ENCODE measurements around the gene CHST12.
"Not testable (repeated sequence)": the region's sequence is repeated elsewhere in the genome, so short reads cannot be mapped to it uniquely, and the experiment has no call there.

Gene CHST12

GRCh38 chr7:2465928-2466327 is 62.5 kb downstream of the CHST12 start:
- DNase-seq: no peak

DNA sequence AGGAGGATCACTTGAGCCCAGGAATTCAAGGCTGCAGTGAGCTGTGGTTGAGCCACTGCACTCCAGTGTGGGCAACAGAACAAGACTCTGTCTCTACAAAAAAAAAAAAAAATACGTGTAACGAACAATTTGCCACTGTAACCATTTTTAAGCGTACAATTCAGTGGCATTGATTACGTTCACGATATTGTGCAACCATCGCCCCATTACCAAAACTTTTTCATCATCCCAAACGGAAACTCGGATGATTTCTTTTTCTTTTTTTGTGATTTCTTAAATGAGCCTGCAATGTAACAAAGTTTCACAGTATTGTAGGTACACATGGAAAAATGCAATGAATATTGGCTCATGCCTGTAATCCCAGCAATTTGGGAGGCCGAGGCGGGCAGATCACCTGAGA is 63.3 kb downstream of the CHST12 start:
- DNase-seq: no peak

GRCh38 chr7:2468227-2468626 is 64.8 kb downstream of the CHST12 start:
- no peak for DNase-seq

GRCh38 chr7:2469460-2470203 is 66.2 kb downstream of the CHST12 start:
- not testable (repeated sequence) for DNase-seq

DNA sequence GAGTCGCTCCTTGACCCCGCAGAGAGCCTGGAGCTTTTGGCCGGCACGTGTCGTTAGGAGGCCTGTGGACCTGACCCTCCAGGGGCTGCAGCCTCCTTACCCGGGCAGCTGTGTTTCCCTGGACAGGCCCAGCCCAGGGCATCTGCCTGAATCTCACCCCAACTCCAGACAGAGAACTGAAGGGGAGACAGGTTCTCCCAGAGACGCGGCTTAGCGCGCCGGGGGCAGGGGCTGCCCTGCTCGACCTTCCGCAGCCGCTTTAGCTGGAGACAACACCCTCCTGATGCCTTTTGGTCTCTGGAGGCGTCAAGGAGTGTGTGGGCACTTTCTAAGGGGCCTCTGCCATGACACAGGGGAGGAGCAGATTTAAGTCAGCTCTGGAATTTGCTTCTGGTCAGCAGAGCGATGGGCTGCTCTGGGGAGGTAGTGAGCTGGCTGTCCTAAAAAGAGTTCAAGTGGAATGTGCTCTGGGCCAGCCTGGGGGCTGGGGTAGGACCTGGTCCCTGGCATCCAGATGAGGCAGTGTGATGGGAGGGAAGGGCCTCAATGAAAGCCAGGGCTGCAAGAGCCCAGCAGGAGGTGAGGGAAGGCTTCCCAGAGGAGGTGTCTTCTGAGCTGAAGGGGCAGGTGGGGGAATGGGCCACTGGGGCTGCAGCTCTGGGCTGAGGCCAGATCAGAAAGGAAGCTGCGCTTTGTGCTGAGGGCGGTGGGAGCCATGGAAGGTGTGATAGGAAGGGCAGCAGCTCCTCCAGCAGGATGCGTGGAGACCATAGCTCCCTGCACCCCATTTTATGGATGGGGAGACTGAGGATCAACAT is 67.0 kb downstream of the CHST12 start:
- no peak for DNase-seq

DNA sequence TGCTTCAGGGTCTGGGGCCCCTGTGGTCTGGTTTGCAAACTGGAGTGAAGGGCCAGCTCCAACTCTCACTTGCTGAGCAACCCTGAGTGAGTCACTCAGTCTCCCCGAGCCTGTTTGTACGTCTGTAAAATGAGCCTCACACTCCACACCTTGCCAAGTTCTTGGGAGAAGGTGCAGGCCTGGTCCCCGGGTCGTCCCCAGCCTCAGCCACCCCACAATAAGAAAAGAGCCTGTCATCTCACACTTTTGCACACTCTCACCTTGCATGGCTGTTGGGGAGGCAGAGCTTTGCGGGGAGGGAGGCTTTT is 67.6 kb downstream of the CHST12 start:
- DNase-seq: no peak

- DNase-seq: peak; percentile 94
Observed at GRCh38 chr7:2471396-2471795, 68.0 kb downstream of the CHST12 start.

DNA sequence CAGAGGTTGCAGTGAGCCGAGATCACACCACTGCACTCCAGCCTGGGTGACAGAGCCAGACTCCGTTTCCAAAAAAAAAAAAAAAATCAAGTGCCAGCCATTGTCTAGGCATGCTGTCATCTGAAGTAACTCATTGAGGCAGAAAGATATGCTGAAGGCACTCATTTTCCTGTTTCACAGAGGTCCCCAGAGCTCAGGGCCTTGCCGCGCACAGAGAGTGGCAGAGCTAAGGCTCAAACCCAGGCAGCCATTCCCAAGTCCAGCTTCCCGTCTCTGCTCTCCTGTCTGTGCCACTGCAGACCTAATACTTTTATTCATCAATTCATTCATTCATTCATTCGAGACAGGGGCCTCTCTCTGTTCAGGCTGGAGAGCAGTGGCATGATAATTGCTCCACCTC is 69.3 kb downstream of the CHST12 start:
- DNase-seq: no peak

- DNase-seq: no peak
Observed at GRCh38 chr7:2473496-2474180, 70.2 kb downstream of the CHST12 start.

- no peak for DNase-seq
Observed at GRCh38 chr7:2474224-2474623, 70.8 kb downstream of the CHST12 start.

DNA sequence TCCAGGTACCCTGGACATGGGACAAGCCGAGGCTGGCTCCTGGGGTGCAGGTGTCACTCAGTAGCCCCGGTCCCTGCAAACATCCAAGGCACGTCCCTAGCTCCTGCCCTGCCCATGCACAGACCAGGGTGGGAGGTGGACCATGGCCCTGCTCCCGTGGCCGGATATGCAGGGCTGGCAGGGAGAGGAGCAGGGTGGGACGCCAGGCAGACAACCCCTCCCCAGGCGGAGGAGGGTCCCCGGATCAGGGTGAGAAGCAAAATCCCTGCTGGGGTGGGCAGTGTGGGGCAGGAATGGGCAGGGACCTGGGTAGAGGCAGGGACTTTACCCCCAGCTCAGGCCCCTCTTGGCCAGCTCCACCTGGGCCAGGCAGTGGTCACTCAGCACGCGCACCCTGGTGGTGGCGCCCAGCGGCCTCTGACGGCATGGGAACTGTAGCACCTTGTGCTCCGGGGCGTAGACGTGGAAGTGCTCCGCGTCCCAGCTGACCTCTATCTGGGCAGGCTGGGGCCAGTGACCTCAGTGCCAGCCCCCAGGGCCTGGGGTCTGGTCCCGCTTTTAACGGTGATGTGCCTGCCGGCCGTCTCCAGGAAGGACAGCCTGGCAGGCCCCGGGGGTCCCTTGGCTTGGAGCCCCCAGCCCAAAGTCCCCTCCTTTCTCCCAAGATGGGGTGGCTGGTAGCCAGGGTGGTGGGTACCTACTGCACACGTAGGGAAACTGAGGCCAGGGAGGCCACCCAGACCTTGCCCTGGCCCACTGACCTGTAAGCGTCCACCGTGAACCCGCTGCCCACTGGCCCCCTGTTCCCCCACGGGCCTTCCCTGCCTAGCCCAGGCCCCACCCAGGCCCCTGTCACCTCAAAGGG is 71.6 kb downstream of the CHST12 start:
- no peak for DNase-seq

DNA sequence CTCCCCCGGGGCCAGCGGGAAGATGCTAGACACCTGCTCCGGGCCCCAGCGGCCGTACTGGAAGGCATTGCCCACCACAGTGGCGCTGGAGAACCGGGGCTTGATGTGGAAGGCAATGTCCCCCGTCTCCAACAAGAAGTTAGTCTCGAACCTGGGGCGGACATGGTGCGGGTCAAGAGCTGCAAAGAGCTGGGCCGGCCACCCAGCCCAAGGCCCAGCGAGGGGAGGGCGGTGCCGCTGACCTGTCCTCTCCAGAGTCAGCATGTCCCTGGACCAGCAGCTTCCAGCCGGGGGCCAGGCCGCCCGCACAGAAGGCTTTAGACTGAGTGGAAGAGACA is 72.2 kb downstream of the CHST12 start:
- no peak for DNase-seq

DNA sequence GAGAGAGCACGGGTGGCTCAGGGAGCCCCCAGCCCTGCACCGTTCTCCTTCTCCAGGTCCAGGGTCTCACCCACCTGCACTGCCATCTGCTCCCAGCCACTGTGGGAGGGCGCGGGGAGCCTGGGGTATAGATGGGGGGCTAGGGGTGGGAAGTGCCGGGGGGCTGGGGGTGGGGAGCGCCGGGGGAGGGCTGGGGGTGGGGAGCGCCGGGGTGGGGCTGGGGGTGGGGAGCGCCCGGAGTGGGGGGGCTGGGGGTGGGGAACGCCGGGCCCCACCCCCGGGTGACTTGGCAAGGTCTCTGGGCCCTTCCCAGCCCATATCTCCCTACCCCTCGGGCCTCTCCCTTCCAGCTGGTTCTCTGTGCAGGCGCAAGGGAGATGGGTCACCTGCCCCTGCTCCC is 72.9 kb downstream of the CHST12 start, which contains the start of gene GRIFIN:
GRIFIN (minus strand) TSS at position 101 of the 400 bp plus-strand sequence; CDS start at position 86, 15 bp downstream.
- DNase-seq: no peak

GRCh38 chr7:2476776-2477446 is 73.5 kb downstream of the CHST12 start:
- DNase-seq: no peak

DNA sequence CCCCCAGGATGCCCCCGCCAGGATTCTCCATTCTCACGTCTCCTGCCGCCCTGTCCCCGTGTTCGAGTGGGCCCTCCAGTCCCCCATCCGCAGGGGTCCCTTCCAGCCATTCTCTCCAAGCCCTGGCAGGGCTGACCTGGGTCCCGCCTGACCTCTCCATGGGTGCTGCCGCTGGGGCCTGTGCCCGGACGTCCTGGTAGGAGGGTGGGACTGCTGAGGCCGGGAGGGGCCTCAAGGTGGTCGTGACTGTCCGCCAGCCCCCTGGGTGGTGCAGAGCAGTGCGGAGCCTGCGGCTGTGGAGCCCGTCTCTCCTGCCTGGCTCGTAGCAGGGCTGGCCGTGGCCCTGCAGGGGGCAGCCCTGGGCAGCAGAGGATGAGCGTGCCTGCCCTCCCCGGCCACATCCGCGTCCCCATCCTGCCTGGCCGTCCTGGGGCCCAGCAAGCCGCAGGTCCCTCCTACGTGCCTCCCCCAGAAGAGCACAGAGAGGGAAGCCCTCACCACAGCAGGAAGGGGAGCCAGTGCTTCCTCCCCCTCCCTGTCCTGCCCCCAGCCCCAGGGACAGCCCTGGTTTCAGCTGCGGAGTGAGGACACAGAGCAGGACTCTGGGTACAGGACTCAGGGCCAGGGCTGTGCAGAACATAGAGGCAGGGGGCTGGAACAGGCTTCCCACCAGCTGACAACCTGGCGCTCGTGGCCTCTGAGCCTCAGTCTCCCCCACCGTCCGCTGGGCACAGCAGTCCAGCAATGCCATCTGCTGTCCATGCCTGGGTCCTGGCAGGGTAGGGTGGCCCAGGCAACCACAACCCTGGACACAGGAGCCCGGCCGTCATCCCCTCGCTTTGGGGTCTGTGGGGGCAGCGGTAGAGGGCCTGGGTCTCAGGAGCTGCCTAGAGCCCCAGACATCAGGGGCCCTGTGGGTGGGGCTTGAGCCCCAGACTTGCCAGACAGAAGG is 74.3 kb downstream of the CHST12 start:
- peak; percentile 63 for DNase-seq

DNA sequence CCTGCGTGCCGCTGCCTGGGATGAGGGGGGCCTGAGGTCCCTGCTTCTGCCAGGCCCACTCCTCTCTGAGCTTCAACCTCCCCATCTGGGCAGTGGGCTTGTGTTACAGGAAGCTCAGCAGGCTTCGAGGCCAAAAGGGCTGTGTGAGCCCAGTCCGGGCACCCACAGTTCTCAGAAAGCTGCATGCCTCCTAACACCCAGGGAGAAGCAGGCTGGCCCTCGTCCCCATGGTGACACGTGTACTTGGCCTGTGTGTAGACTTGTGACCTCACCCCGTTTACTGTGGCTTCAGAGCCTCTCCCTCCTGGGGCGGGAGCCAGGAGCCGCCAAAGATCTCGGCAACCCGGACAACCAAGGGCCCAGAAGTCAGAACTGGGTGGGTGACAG is 75.0 kb downstream of the CHST12 start:
- no peak for DNase-seq

DNA sequence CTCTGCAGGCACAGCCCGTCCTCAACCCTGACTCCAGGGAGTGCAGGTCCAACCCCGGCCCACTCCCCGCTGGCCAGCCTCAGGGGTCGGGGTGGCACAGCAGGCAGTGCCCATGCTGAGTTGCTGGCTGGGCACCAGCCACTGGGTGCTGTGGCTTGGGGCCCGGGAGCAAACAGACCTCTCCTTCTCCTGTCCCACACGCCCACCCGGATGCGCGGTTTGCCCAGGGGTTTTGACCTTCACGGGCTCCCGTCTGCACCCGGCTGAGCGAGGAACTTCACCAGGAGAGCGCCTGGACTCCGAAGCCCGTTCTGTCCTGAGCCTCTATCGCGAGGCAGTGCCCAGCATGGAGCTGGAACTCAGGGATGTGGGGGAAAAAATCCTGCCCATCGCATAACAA is 75.4 kb downstream of the CHST12 start:
- DNase-seq: no peak

GRCh38 chr7:2479276-2480069 is 76.1 kb downstream of the CHST12 start:
- DNase-seq: no peak

- no peak for DNase-seq
Observed at GRCh38 chr7:2480070-2480408, 76.6 kb downstream of the CHST12 start.

DNA sequence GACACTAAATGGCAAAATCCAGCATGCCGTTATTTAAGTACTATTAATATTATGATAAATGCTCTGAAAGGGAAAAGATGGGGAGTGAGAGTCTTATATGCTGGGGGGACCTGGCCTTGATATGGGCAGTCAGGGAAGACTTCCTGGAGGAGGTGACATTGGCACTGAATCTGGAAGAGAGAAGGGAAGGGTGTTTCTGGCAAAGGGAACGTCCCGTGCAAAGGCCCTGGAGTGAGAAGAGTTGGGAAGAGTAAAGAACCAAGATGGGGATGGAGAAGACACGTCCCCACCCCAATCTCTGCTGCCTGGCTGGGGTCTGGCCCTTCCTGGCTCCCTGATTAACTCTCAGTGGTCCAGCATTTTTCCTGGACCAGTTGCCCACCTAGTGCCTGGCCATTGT is 77.8 kb downstream of the CHST12 start:
- DNase-seq: no peak

Data from NCI-H510A (cell line).